ENCODE measurements around the gene CCDC169.
"Not testable (repeated sequence)": the region's sequence is repeated elsewhere in the genome, so short reads cannot be mapped to it uniquely, and the experiment has no call there.

The CCDC169 gene

GRCh38 chr13:36332986-36333385, 35.4 kb upstream of the CCDC169 start:
- no peaks in the 10 kb centered on the region for H3K9me3 Mint-ChIP-seq
- H3K36me3 Mint-ChIP-seq (ENCODE audit: low read depth): peaks cover 51% of the 10 kb centered on the region
- no peaks in the 10 kb centered on the region for H3K4me1 Mint-ChIP-seq
- no peaks in the 10 kb centered on the region for H3K27me3 Mint-ChIP-seq (ENCODE audit: low read depth, poor library complexity)
- no peak for TF ChIP-seq CTCF (IDR thresholded peaks at IDR 0.05)
- H3K4me3 Mint-ChIP-seq: no peak overlapping the region
- DNase-seq: no peak
- H3K27ac Mint-ChIP-seq: no peak overlapping the region

GRCh38 chr13:36332255-36332654, 34.6 kb upstream of the CCDC169 start:
- H3K4me1 Mint-ChIP-seq; H3K9me3 Mint-ChIP-seq; H3K27me3 Mint-ChIP-seq (ENCODE audit: low read depth, poor library complexity); H3K27ac Mint-ChIP-seq; DNase-seq; H3K4me3 Mint-ChIP-seq: not testable (repeated sequence)
- peaks cover 54% of the 10 kb centered on the region for H3K36me3 Mint-ChIP-seq (ENCODE audit: low read depth)

GRCh38 chr13:36331280-36331679, 33.7 kb upstream of the CCDC169 start:
- no peak for DNase-seq
- Mint-ChIP-seq H3K27me3 (ENCODE audit: low read depth, poor library complexity) (no peaks in the 10 kb centered on the region), H3K9me3 (no peaks in the 10 kb centered on the region), H3K4me1 (no peaks in the 10 kb centered on the region), H3K27ac (no peak overlapping the region), H3K4me3 (no peak overlapping the region), H3K36me3 (ENCODE audit: low read depth) (peaks cover 58% of the 10 kb centered on the region)
- no peak for TF ChIP-seq CTCF (IDR thresholded peaks at IDR 0.05)

GRCh38 chr13:36329361-36329760, 31.7 kb upstream of the CCDC169 start:
- no peak overlapping the region for H3K27ac Mint-ChIP-seq
- H3K36me3 Mint-ChIP-seq (ENCODE audit: low read depth): peaks cover 66% of the 10 kb centered on the region
- no peak overlapping the region for H3K4me3 Mint-ChIP-seq
- no peak for DNase-seq
- no peaks in the 10 kb centered on the region for H3K9me3 Mint-ChIP-seq
- no peaks in the 10 kb centered on the region for H3K27me3 Mint-ChIP-seq (ENCODE audit: low read depth, poor library complexity)
- no peak for TF ChIP-seq CTCF (IDR thresholded peaks at IDR 0.05)
- no peaks in the 10 kb centered on the region for H3K4me1 Mint-ChIP-seq

GRCh38 chr13:36328821-36329220, 31.2 kb upstream of the CCDC169 start:
- H3K4me1 Mint-ChIP-seq: no peaks in the 10 kb centered on the region
- no peaks in the 10 kb centered on the region for H3K27me3 Mint-ChIP-seq (ENCODE audit: low read depth, poor library complexity)
- DNase-seq: no peak
- H3K4me3 Mint-ChIP-seq: no peak overlapping the region
- no peak for TF ChIP-seq CTCF (IDR thresholded peaks at IDR 0.05)
- no peak overlapping the region for H3K27ac Mint-ChIP-seq
- H3K36me3 Mint-ChIP-seq (ENCODE audit: low read depth): peaks cover 64% of the 10 kb centered on the region
- no peaks in the 10 kb centered on the region for H3K9me3 Mint-ChIP-seq

GRCh38 chr13:36325912-36326311, 28.3 kb upstream of the CCDC169 start:
- Mint-ChIP-seq H3K27me3 (ENCODE audit: low read depth, poor library complexity) (no peaks in the 10 kb centered on the region), H3K4me1 (no peaks in the 10 kb centered on the region), H3K4me3 (no peak overlapping the region), H3K36me3 (ENCODE audit: low read depth) (peaks cover 84% of the 10 kb centered on the region), H3K9me3 (no peaks in the 10 kb centered on the region), H3K27ac (no peak overlapping the region)
- no peak for TF ChIP-seq CTCF (IDR thresholded peaks at IDR 0.05)
- DNase-seq: no peak

- not testable (repeated sequence) for DNase-seq, H3K27ac Mint-ChIP-seq
These were observed 27.3 kb upstream of the CCDC169 start for GRCh38 chr13:36324881-36325280.

More at GRCh38 chr13:36324881-36325280, 27.3 kb upstream of the CCDC169 start:
- not testable (repeated sequence) for H3K9me3 Mint-ChIP-seq; H3K27me3 Mint-ChIP-seq (ENCODE audit: low read depth, poor library complexity); H3K4me1 Mint-ChIP-seq; H3K4me3 Mint-ChIP-seq
- H3K36me3 Mint-ChIP-seq (ENCODE audit: low read depth): peaks cover 84% of the 10 kb centered on the region

Data from nephron progenitor cell (in vitro differentiated cells).